ENCODE results near the gene ARL2. TPM values are rescaled to one million over a fixed set of nuclear protein-coding genes. Genes with fewer than 3 reads are reported as not detected.
A peak's percentile ranks its signal among the peaks of the same experiment; 100 is the strongest.

ARL2 gene
- total and polyA plus RNA-seq, 11 donors: 90.3 to 241 (median 117) TPM

GRCh38 chr11:65032216-65032615 lies 18.3 kb downstream of the ARL2 start:
- Histone ChIP-seq H3K27ac (no peak overlapping the region), H3K27me3 (no peaks in the 10 kb centered on the region), H3K4me1 (peaks cover 0 to 20% (median 10%) of the 10 kb centered on the region in 12 donors), H3K36me3 (peaks cover 3 to 68% (median 52%) of the 10 kb centered on the region in 9 donors), H3K4me3 (no peak overlapping the region), H3K9me3 (no peaks in the 10 kb centered on the region)
- TF ChIP-seq CTCF (IDR thresholded peaks at IDR 0.05) (no peak), POLR2A (IDR thresholded peaks at IDR 0.05) (no peak)
- no peak for ATAC-seq
- intact Hi-C loops (cut with DNase I): no loop called here
- no peak for DNase-seq
- WGBS, 4 donors: 68 to 80% (median 79%) methylated on average over 8 to 13 of the region's 13 CpGs

- intact Hi-C loops (cut with DNase I): no loop called here
- no peak overlapping the region for H3K27ac ChIP-seq
- no peaks in the 10 kb centered on the region for H3K27me3 ChIP-seq
- DNase-seq (no peak), ATAC-seq (no peak)
- H3K36me3 ChIP-seq: peaks cover 3 to 87% (median 66%) of the 10 kb centered on the region in 9 donors
- H3K9me3 ChIP-seq: no peaks in the 10 kb centered on the region
- 95 to 97% (median 96%) methylated on average over 2 of the region's 2 CpGs for WGBS, 4 donors
- H3K4me1 ChIP-seq: peaks cover 0 to 8% (median 0%) of the 10 kb centered on the region in 12 donors
- H3K4me3 ChIP-seq: no peak overlapping the region
- TF ChIP-seq CTCF (IDR thresholded peaks at IDR 0.05): no peak
- TF ChIP-seq POLR2A (IDR thresholded peaks at IDR 0.05): no peak
These were observed 20.5 kb downstream of the ARL2 start for GRCh38 chr11:65034423-65034822.

GRCh38 chr11:65035579-65035978 lies 21.6 kb downstream of the ARL2 start:
- 72 to 83% (median 80%) methylated on average over 8 to 11 of the region's 11 CpGs for WGBS, 4 donors
- no peak overlapping the region for H3K27ac ChIP-seq
- peaks cover 3 to 87% (median 69%) of the 10 kb centered on the region in 9 donors for H3K36me3 ChIP-seq
- no peaks in the 10 kb centered on the region for H3K27me3 ChIP-seq
- no peak overlapping the region for H3K4me3 ChIP-seq
- TF ChIP-seq CTCF (IDR thresholded peaks at IDR 0.05): no peak
- TF ChIP-seq POLR2A (IDR thresholded peaks at IDR 0.05): no peak
- ATAC-seq (no peak), DNase-seq (no peak)
- intact Hi-C loops (cut with DNase I): no loop called here
- H3K9me3 ChIP-seq: no peaks in the 10 kb centered on the region
- H3K4me1 ChIP-seq: peaks cover 0 to 13% (median 4%) of the 10 kb centered on the region in 12 donors

- Histone ChIP-seq H3K27ac (peak overlapping the region in 2 of 12 donors; percentile 13 to 38), H3K4me1 (peaks cover 0 to 20% (median 8%) of the 10 kb centered on the region in 12 donors), H3K27me3 (no peaks in the 10 kb centered on the region), H3K36me3 (peaks cover 0 to 75% (median 67%) of the 10 kb centered on the region in 9 donors), H3K4me3 (no peak overlapping the region), H3K9me3 (no peaks in the 10 kb centered on the region)
- 68 to 77% (median 72%) methylated on average over 6 of the region's 6 CpGs for WGBS, 4 donors
- peak in 4 of 5 donors; percentile 54 to 74 (median 72) for DNase-seq
- no peak for ATAC-seq
- intact Hi-C loops (cut with DNase I): no loop called here
- TF ChIP-seq POLR2A (IDR thresholded peaks at IDR 0.05) (no peak), CTCF (IDR thresholded peaks at IDR 0.05) (no peak)
These were observed 23.0 kb downstream of the ARL2 start for GRCh38 chr11:65036931-65037330.
